Measurements from ENCODE around the gene DEFB118. TPM values are rescaled to one million over a fixed set of nuclear protein-coding genes. Genes with fewer than 3 reads are reported as not detected.

DEFB118 gene
- total and polyA plus RNA-seq, 9 of the 15 experiments (the other 6 are each of a cell fraction or from before 2014, with no cell fraction given): not detected

DNA sequence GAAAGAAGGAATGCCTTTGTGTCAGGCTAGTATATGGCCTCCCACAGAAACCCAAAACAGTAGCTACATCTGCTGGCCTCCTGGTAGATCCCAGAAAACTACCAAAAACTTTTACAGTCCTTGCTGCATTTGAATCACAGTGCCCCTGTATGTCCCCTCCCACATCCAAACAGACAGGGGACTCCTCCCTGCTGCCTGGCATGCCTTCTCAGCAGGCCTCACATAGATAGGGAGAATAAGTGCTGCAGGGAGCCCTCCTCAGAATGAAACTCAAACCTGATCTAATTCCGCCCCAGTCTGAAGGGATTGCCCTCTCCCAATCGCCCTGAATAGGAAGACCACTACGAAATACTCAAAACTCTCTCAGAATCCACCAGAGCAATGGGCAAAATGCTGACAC, 45.9 kb upstream of the DEFB118 start:
- intact Hi-C loops (cut with micrococcal nuclease): no loop called here
- no peaks in the 10 kb centered on the region for H3K36me3 ChIP-seq (ENCODE audit: control insufficient read depth, insufficient read depth, low read length)

DNA sequence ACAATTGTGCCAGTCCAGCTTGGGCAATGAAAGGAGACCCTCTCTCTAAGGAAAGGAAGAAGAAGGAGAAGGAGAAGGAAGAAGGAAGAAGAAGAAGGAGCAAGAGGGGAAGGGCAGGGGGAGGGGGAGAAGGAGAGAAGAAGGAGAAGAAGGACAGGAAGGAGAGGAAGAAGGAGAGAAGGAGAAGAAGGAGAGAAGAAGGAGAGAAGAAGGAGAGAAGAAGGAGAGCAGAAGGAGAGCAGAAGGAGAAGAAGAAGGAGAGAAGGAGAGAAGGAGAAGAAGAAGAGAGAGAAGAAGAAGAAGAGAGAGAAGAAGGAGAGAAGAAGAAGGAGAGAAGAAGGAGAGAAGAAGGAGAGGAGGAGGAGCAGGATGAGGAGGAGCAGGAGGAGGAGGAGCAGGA, 37.5 kb upstream of the DEFB118 start:
- no TSS peak for BruUV-seq (replicated peaks)
- CTCF ChIA-PET (ENCODE audit: low intra/inter-chr PET ratio): no interaction called here
- DNase-seq (ENCODE audit: extremely low read depth in 1 of 4, low spot score in 3 of 4) (no peak), ATAC-seq (no peak), FAIRE-seq (no peak)
- in situ Hi-C loops (cut with MboI): no loop called here
- no peaks in the 10 kb centered on the region for H3K36me3 ChIP-seq (ENCODE audit: control insufficient read depth, insufficient read depth, low read length)
- H3K27ac ChIP-seq (ENCODE audit: extremely low read depth, low read depth, low read length): no peak overlapping the region
- H3K79me2 ChIP-seq (ENCODE audit: control insufficient read depth, insufficient read depth, low read length): no peaks in the 10 kb centered on the region
- H3K4me1 ChIP-seq (replicated peaks in 1 of 2; ENCODE audit: control insufficient read depth in 2 of 2, insufficient read depth in 2 of 2, low read length in 2 of 2): no peaks in the 10 kb centered on the region
- no peak for TF ChIP-seq NFYB (IDR thresholded peaks at IDR 0.05; ENCODE audit: extremely low read depth, insufficient read length)
- TF ChIP-seq, protein P1, sequence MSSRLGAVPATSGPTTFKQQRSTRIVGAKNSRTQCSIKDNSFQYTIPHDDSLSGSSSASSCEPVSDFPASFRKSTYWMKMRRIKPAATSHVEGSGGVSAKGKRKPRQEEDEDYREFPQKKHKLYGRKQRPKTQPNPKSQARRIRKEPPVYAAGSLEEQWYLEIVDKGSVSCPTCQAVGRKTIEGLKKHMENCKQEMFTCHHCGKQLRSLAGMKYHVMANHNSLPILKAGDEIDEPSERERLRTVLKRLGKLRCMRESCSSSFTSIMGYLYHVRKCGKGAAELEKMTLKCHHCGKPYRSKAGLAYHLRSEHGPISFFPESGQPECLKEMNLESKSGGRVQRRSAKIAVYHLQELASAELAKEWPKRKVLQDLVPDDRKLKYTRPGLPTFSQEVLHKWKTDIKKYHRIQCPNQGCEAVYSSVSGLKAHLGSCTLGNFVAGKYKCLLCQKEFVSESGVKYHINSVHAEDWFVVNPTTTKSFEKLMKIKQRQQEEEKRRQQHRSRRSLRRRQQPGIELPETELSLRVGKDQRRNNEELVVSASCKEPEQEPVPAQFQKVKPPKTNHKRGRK (tag; IDR thresholded peaks at IDR 0.05): peak; percentile 50; the same call in 1 of the 2 replicates
- H3K4me3 ChIP-seq: no peak overlapping the region
- H3K9ac ChIP-seq (ENCODE audit: insufficient read depth in 1 of 2, low read depth in 2 of 2, low read length in 2 of 2): no peak overlapping the region
- H3K9me1 ChIP-seq (ENCODE audit: control insufficient read depth, insufficient read depth, low read length): no peaks in the 10 kb centered on the region
- H3K4me2 ChIP-seq (ENCODE audit: insufficient read depth, low read length): no peak overlapping the region
- POLR2A ChIA-PET: no interaction called here
- intact Hi-C loops (cut with micrococcal nuclease): no loop called here
- no peaks in the 10 kb centered on the region for H3K9me3 ChIP-seq (replicated peaks; ENCODE audit: control insufficient read depth, insufficient read depth, low read depth, low read length)
- H3K27me3 ChIP-seq (ENCODE audit: control insufficient read depth in 2 of 2, insufficient read depth in 2 of 2, low read length in 2 of 2): no peaks in the 10 kb centered on the region
- H4K20me1 ChIP-seq (replicated peaks; ENCODE audit: control insufficient read depth, insufficient read depth, low read length): no peaks in the 10 kb centered on the region
- H2AFZ ChIP-seq (ENCODE audit: low read depth, low read length): no peak overlapping the region

More for the DNA sequence above, 45.9 kb upstream of the DEFB118 start:
- no peaks in the 10 kb centered on the region for H4K20me1 ChIP-seq (replicated peaks; ENCODE audit: control insufficient read depth, insufficient read depth, low read length)
- WGBS (ENCODE audit: insufficient coverage, low coverage, missing lambda C conversion rate): 0% methylated on average over 3 of the region's 3 CpGs
- no peaks in the 10 kb centered on the region for H3K79me2 ChIP-seq (ENCODE audit: control insufficient read depth, insufficient read depth, low read length)
- no peak overlapping the region for H2AFZ ChIP-seq (ENCODE audit: low read depth, low read length)
- TF ChIP-seq NONO (IDR thresholded peaks at IDR 0.05; ENCODE audit: low read depth in 2 of 2, low read length in 1 of 2) (no peak), NCOA4 (IDR thresholded peaks at IDR 0.05; ENCODE audit: partially characterized antibody) (no peak), MEF2A (IDR thresholded peaks at IDR 0.05; ENCODE audit: control insufficient read depth, low read depth, low read length) (no peak), TRIM28 (IDR thresholded peaks at IDR 0.05) (no peak), ATF1 (CRISPR knock-in tag; IDR thresholded peaks at IDR 0.05) (no peak), ATF1 (tag; IDR thresholded peaks at IDR 0.05) (no peak), HMG20A (CRISPR knock-in tag; conservative IDR thresholded peaks at IDR 0.05) (no peak)
- ATAC-seq: no peak
- CTCF ChIA-PET (ENCODE audit: low intra/inter-chr PET ratio): no interaction called here
- no peaks in the 10 kb centered on the region for H3K4me1 ChIP-seq (replicated peaks in 1 of 2; ENCODE audit: control insufficient read depth in 2 of 2, insufficient read depth in 2 of 2, low read length in 2 of 2)
- POLR2A ChIA-PET: no interaction called here
- no peak overlapping the region for H3K27ac ChIP-seq (ENCODE audit: extremely low read depth, low read depth, low read length)
- no peaks in the 10 kb centered on the region for H3K27me3 ChIP-seq (ENCODE audit: control insufficient read depth in 2 of 2, insufficient read depth in 2 of 2, low read length in 2 of 2)
- no peaks in the 10 kb centered on the region for H3K9me3 ChIP-seq (replicated peaks; ENCODE audit: control insufficient read depth, insufficient read depth, low read depth, low read length)
- FAIRE-seq: no peak
- H3K4me3 ChIP-seq: no peak overlapping the region
- BruUV-seq (replicated peaks): no TSS peak
- in situ Hi-C loops (cut with MboI): loop anchor here (25.0 kb wide), 1 partner anchor 460 kb away; no protein-coding TSS in a partner anchor
- H3K9ac ChIP-seq (ENCODE audit: insufficient read depth in 1 of 2, low read depth in 2 of 2, low read length in 2 of 2): no peak overlapping the region
- H3K4me2 ChIP-seq (ENCODE audit: insufficient read depth, low read length): no peak overlapping the region
- no peak for DNase-seq (ENCODE audit: extremely low read depth in 1 of 4, low spot score in 3 of 4)
- no peaks in the 10 kb centered on the region for H3K9me1 ChIP-seq (ENCODE audit: control insufficient read depth, insufficient read depth, low read length)

Measured in K562 (cell line).